Measurements from ENCODE around the gene KLK1. TPM values are rescaled to one million over a fixed set of nuclear protein-coding genes. Genes with fewer than 3 reads are reported as not detected.
A peak's percentile ranks its signal among the peaks of the same experiment; 100 is the strongest.

KLK1 gene
- total RNA-seq, 5 donors from 2014 or later (not counting 1 experiment from before 2014, with no cell fraction given): 0.59 to 0.96 (median 0.60) TPM; not detected in 2

DNA sequence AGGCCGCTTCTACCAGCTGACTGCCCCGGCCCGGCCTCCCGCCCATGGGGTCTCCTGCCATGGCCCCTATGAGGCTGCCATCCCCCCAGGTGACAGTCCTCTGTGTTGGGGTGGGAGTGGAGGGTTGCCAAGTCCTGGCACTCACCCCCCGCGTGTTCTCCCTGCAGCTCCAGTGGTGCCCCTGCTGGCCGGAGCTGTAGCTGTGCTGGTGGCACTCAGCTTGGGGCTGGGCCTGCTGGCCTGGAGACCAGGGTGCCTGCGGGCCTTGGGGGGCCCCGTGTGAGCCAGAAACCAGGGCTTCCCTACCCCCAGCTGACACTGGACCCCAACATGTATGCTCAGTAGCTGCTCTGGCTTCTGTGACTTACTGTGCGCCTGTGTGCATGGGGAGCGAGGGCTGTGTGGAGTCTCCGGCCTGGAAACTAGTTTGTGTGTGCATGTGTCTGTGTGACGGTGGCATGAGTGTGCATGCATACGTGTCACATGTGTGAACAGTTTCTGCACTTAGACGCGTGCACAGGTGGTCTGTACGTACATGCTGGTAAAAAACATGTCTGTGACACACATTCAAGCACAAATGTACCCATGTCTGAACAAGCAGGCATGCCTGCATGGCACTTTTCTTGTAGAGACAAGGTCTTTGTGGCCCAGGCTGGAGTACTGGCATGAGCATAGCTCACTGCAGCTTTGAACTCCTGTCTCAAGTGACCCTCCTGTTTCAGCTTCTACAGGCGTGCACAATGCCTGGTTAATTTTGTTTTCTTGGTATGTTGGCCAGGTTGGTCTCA, 28.5 kb downstream of the KLK1 start:
- no peak overlapping the region for H3K4me3 ChIP-seq (ENCODE audit: control insufficient read depth in 1 of 2, extremely low read depth in 1 of 2, low read length in 1 of 2)
- H3K9me3 Mint-ChIP-seq: no peaks in the 10 kb centered on the region
- peaks cover 6 to 28% of the 10 kb centered on the region in 2 donors for H3K36me3 ChIP-seq (ENCODE audit: control insufficient read depth in 2 of 2, extremely low read depth in 1 of 2, insufficient read depth in 1 of 2, low read length in 1 of 2)
- peaks cover 6 to 8% (median 7%) of the 10 kb centered on the region in 3 donors for H3K4me1 Mint-ChIP-seq
- no peaks in the 10 kb centered on the region for H3K27me3 Mint-ChIP-seq
- H3K4me3 Mint-ChIP-seq: no peak overlapping the region
- H3K36me3 Mint-ChIP-seq: peaks cover under 1% of the 10 kb centered on the region
- DNase-seq (no peak), ATAC-seq (replicated peaks in 1 of 4) (peak in 2 of 4 experiments; percentile 14 to 30)
- no peak overlapping the region for H3K27ac ChIP-seq (ENCODE audit: low read length)
- 60% methylated on average over 14 of the region's 18 CpGs for WGBS (ENCODE audit: insufficient coverage)
- peaks cover 0 to 8% of the 10 kb centered on the region in 2 experiments for H3K4me1 ChIP-seq (ENCODE audit: control insufficient read depth in 1 of 2, extremely low read depth in 1 of 2, insufficient read depth in 2 of 2, low read length in 2 of 2)
- H3K27ac Mint-ChIP-seq: no peak overlapping the region
- H3K9me3 ChIP-seq: no peaks in the 10 kb centered on the region
- CTCF ChIA-PET: no interaction called here
- H3K27me3 ChIP-seq (replicated peaks in 1 of 2; ENCODE audit: control insufficient read depth in 2 of 2, extremely low read depth in 1 of 2, insufficient read depth in 2 of 2, low read length in 1 of 2): peaks cover 0 to 5% of the 10 kb centered on the region in 2 experiments
- POLR2A ChIA-PET: no interaction called here

- no peak overlapping the region for H3K27ac Mint-ChIP-seq
- ATAC-seq (replicated peaks in 1 of 4): peak in 2 of 4 experiments; percentile 11 to 38
- CTCF ChIA-PET: no interaction called here
These were observed 29.3 kb downstream of the KLK1 start for GRCh38 chr19:50794074-50794875.

GRCh38 chr19:50793558-50794065, 30.0 kb downstream of the KLK1 start:
- Mint-ChIP-seq H3K27ac (no peak overlapping the region), H3K4me3 (no peak overlapping the region), H3K9me3 (no peaks in the 10 kb centered on the region), H3K27me3 (no peaks in the 10 kb centered on the region), H3K36me3 (no peaks in the 10 kb centered on the region), H3K4me1 (peaks cover 5 to 8% (median 6%) of the 10 kb centered on the region in 3 donors)
- CTCF ChIA-PET: no interaction called here
- Histone ChIP-seq H3K36me3 (ENCODE audit: control insufficient read depth in 2 of 2, extremely low read depth in 1 of 2, insufficient read depth in 1 of 2, low read length in 1 of 2) (peaks cover 6 to 21% of the 10 kb centered on the region in 2 donors), H3K4me3 (ENCODE audit: control insufficient read depth in 1 of 2, extremely low read depth in 1 of 2, low read length in 1 of 2) (no peak overlapping the region), H3K27me3 (replicated peaks in 1 of 2; ENCODE audit: control insufficient read depth in 2 of 2, extremely low read depth in 1 of 2, insufficient read depth in 2 of 2, low read length in 1 of 2) (peaks cover 0 to 5% of the 10 kb centered on the region in 2 experiments), H3K27ac (ENCODE audit: low read length) (no peak overlapping the region), H3K4me1 (ENCODE audit: control insufficient read depth in 1 of 2, extremely low read depth in 1 of 2, insufficient read depth in 2 of 2, low read length in 2 of 2) (peaks cover 0 to 8% of the 10 kb centered on the region in 2 experiments), H3K9me3 (no peaks in the 10 kb centered on the region)
- DNase-seq (no peak), ATAC-seq (replicated peaks in 1 of 4) (no peak)
- POLR2A ChIA-PET: interaction anchor here in 1 of 2 donors (0.6 kb wide), 1 partner anchor 87 kb away, joined by 4 read pairs; no protein-coding TSS in a partner anchor
- WGBS (ENCODE audit: insufficient coverage): 67% methylated on average over 6 of the region's 11 CpGs

More at GRCh38 chr19:50794074-50794875, 29.3 kb downstream of the KLK1 start:
- Mint-ChIP-seq H3K27me3 (no peaks in the 10 kb centered on the region), H3K36me3 (no peaks in the 10 kb centered on the region), H3K9me3 (no peaks in the 10 kb centered on the region), H3K4me1 (peaks cover 5 to 8% (median 6%) of the 10 kb centered on the region in 3 donors), H3K4me3 (no peak overlapping the region)
- Histone ChIP-seq H3K4me1 (ENCODE audit: control insufficient read depth in 1 of 2, extremely low read depth in 1 of 2, insufficient read depth in 2 of 2, low read length in 2 of 2) (peaks cover 0 to 8% of the 10 kb centered on the region in 2 experiments), H3K36me3 (ENCODE audit: control insufficient read depth in 2 of 2, extremely low read depth in 1 of 2, insufficient read depth in 1 of 2, low read length in 1 of 2) (peaks cover 6 to 24% of the 10 kb centered on the region in 2 donors), H3K9me3 (no peaks in the 10 kb centered on the region), H3K27ac (ENCODE audit: low read length) (no peak overlapping the region), H3K4me3 (ENCODE audit: control insufficient read depth in 1 of 2, extremely low read depth in 1 of 2, low read length in 1 of 2) (no peak overlapping the region), H3K27me3 (replicated peaks in 1 of 2; ENCODE audit: control insufficient read depth in 2 of 2, extremely low read depth in 1 of 2, insufficient read depth in 2 of 2, low read length in 1 of 2) (peaks cover 0 to 5% of the 10 kb centered on the region in 2 experiments)
- POLR2A ChIA-PET: interaction anchor here in 1 of 2 donors (0.6 kb wide), 1 partner anchor 87 kb away, joined by 4 read pairs; no protein-coding TSS in a partner anchor
- 25% methylated on average over 7 of the region's 16 CpGs for WGBS (ENCODE audit: insufficient coverage)
- peak in 1 of 35 experiments; percentile 35 for DNase-seq

DNA sequence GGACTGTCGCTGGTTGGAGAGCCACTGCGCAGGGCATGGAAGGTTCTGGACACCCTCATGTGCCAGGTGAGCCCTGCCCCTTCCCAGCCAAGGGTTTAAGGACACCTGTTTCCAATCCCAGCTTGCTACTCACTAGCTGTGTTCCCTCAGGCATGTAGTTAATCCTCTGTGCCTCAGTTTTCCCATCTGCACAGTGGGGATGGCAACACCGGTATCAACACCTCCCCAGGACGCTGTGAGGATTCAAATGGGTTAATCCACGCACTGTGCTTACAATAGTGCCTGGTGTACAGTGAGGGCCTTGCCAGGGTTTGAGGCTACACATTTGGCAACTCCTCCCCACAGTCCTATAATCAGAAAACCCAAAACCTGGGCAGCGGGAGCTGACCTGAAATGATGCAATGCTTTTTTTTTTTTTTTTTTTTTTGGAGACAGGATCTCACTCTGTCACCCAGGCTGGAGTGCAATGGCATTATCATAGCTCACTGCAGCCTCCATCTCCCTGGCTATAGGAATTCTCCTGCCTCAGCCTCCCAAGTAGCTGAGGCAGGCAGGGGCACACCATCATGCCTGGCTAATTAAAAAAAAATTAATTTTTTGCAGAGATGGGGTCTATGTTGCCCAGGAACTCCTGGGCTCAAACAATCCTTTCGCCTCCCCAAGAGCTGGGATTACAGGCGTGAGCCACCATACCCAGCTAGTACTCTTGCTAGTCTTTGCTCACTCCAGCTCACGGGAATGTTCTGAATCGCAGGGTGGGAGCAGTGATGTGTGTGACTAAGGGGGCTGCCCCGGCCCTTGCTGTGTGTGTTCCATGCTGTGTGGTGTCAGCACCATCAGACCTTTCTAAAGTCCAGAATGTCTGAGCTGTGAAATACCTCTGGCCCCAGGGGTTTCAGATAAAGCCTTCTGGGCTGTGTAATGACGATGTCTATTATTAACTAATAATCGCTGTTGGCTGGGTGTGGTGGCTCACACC, 31.0 kb downstream of the KLK1 start:
- H3K36me3 ChIP-seq (ENCODE audit: control insufficient read depth in 2 of 2, extremely low read depth in 1 of 2, insufficient read depth in 1 of 2, low read length in 1 of 2): peaks cover 6 to 10% of the 10 kb centered on the region in 2 donors
- H3K9me3 ChIP-seq: no peaks in the 10 kb centered on the region
- H3K27ac Mint-ChIP-seq: no peak overlapping the region
- H3K36me3 Mint-ChIP-seq: no peaks in the 10 kb centered on the region
- ATAC-seq (replicated peaks in 1 of 4) (no peak), DNase-seq (no peak)
- H3K27me3 Mint-ChIP-seq: no peaks in the 10 kb centered on the region
- H3K9me3 Mint-ChIP-seq: no peaks in the 10 kb centered on the region
- CTCF ChIA-PET: no interaction called here
- no peak overlapping the region for H3K27ac ChIP-seq (ENCODE audit: low read length)
- 93% methylated on average over 6 of the region's 13 CpGs for WGBS (ENCODE audit: insufficient coverage)
- H3K4me3 ChIP-seq (ENCODE audit: control insufficient read depth in 1 of 2, extremely low read depth in 1 of 2, low read length in 1 of 2): no peak overlapping the region
- POLR2A ChIA-PET: no interaction called here
- H3K4me1 Mint-ChIP-seq: peaks cover 5 to 8% (median 6%) of the 10 kb centered on the region in 3 donors
- peaks cover 0 to 8% of the 10 kb centered on the region in 2 experiments for H3K4me1 ChIP-seq (ENCODE audit: control insufficient read depth in 1 of 2, extremely low read depth in 1 of 2, insufficient read depth in 2 of 2, low read length in 2 of 2)
- peaks cover 0 to 5% of the 10 kb centered on the region in 2 experiments for H3K27me3 ChIP-seq (replicated peaks in 1 of 2; ENCODE audit: control insufficient read depth in 2 of 2, extremely low read depth in 1 of 2, insufficient read depth in 2 of 2, low read length in 1 of 2)
- H3K4me3 Mint-ChIP-seq: no peak overlapping the region

- Histone ChIP-seq H3K27ac (ENCODE audit: low read length) (no peak overlapping the region), H3K9me3 (no peaks in the 10 kb centered on the region), H3K27me3 (replicated peaks in 1 of 2; ENCODE audit: control insufficient read depth in 2 of 2, extremely low read depth in 1 of 2, insufficient read depth in 2 of 2, low read length in 1 of 2) (peaks cover 0 to 5% of the 10 kb centered on the region in 2 experiments), H3K36me3 (ENCODE audit: control insufficient read depth in 2 of 2, extremely low read depth in 1 of 2, insufficient read depth in 1 of 2, low read length in 1 of 2) (peaks cover 6 to 8% of the 10 kb centered on the region in 2 donors), H3K4me1 (ENCODE audit: control insufficient read depth in 1 of 2, extremely low read depth in 1 of 2, insufficient read depth in 2 of 2, low read length in 2 of 2) (peaks cover 0 to 8% of the 10 kb centered on the region in 2 experiments), H3K4me3 (ENCODE audit: control insufficient read depth in 1 of 2, extremely low read depth in 1 of 2, low read length in 1 of 2) (no peak overlapping the region)
- no peak for ATAC-seq (replicated peaks in 1 of 4)
- ChIA-PET POLR2A (no interaction called here), CTCF (no interaction called here)
- Mint-ChIP-seq H3K36me3 (no peaks in the 10 kb centered on the region), H3K4me3 (no peak overlapping the region), H3K9me3 (no peaks in the 10 kb centered on the region), H3K4me1 (peaks cover 0 to 8% (median 6%) of the 10 kb centered on the region in 3 donors), H3K27me3 (no peaks in the 10 kb centered on the region), H3K27ac (no peak overlapping the region)
- DNase-seq: no peak
- 91% methylated on average over 47 of the region's 47 CpGs for WGBS (ENCODE audit: insufficient coverage)
These were observed 31.9 kb downstream of the KLK1 start for GRCh38 chr19:50791594-50792271.
